22Rv1 (cell line): Measurements from ENCODE around the gene SERP2.

Source experiments
- CTCF ChIP-seq: fragments of 450-650 bp; IDR thresholded peaks from 2 replicates; pipeline ENCODE4 v1.5.1; 2017; ENCODE audit warnings: mild to moderate bottlenecking
- ZFX ChIP-seq: fragments of 450-650 bp; IDR thresholded peaks from 2 replicates; pipeline ENCODE4 v1.6.1; 2017; ENCODE audit warnings: antibody characterized with exemption, borderline replicate concordance

DNA sequence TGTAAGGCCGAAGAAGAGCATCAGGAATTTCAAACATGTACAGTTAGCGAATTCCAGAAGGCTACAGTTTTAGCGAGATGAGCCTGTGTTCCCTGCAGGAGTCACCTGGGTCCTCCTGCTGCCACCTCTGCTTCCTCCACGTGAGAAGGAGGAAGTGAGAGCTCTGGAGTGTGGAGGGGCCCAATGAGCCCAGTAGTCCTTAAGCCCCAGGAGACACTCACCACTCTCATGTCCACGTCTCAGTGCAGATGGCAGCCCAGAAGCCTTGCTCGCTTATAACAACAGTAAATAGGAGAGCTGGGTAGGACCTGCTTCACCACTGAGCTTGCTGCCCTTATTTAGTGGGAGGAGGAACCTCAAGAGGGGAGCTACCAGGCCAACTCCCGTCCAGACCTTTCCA, 44.3 kb downstream of the SERP2 start:
- TF ChIP-seq CTCF (no peak), ZFX (no peak)
